ENCODE measurements around the gene PRKRA.
"Not testable (repeated sequence)": the region's sequence is repeated elsewhere in the genome, so short reads cannot be mapped to it uniquely, and the experiment has no call there.

The PRKRA gene

GRCh38 chr2:178478439-178479274 is 27.7 kb upstream of the PRKRA start, which contains the start of gene FKBP7:
FKBP7 (minus strand) TSS chr2:178478600; CDS start chr2:178478499, 101 bp downstream.
- Histone ChIP-seq H3K4me3 (ENCODE audit: low read length) (peak within 1 kb of the TSS; percentile 90), H3K9ac (ENCODE audit: low read length) (peak within 1 kb of the TSS; percentile 84), H3K9me3 (ENCODE audit: control insufficient read depth, low read length) (no peaks in the 10 kb centered on the region), H3K36me3 (ENCODE audit: control insufficient read depth, insufficient read depth, low read length) (no peaks in the 10 kb centered on the region), H3K27me3 (ENCODE audit: control insufficient read depth, insufficient read depth, low read length) (no peaks in the 10 kb centered on the region), H3K4me1 (ENCODE audit: control insufficient read depth, insufficient read depth, low read length) (peaks cover 32% of the 10 kb centered on the region)

- peak overlapping the region; percentile 90 for H3K4me3 ChIP-seq (ENCODE audit: low read length)
- H3K36me3 ChIP-seq (ENCODE audit: control insufficient read depth, insufficient read depth, low read length): no peaks in the 10 kb centered on the region
- peak overlapping the region; percentile 84 for H3K9ac ChIP-seq (ENCODE audit: low read length)
- no peaks in the 10 kb centered on the region for H3K9me3 ChIP-seq (ENCODE audit: control insufficient read depth, low read length)
- no peaks in the 10 kb centered on the region for H3K27me3 ChIP-seq (ENCODE audit: control insufficient read depth, insufficient read depth, low read length)
- H3K4me1 ChIP-seq (ENCODE audit: control insufficient read depth, insufficient read depth, low read length): peaks cover 27% of the 10 kb centered on the region
Measured at GRCh38 chr2:178478130-178478438, 27.1 kb upstream of the PRKRA start.

GRCh38 chr2:178477443-178478129 is 26.6 kb upstream of the PRKRA start:
- Histone ChIP-seq H3K27me3 (ENCODE audit: control insufficient read depth, insufficient read depth, low read length) (no peaks in the 10 kb centered on the region), H3K36me3 (ENCODE audit: control insufficient read depth, insufficient read depth, low read length) (no peaks in the 10 kb centered on the region), H3K4me1 (ENCODE audit: control insufficient read depth, insufficient read depth, low read length) (peaks cover 23% of the 10 kb centered on the region), H3K4me3 (ENCODE audit: low read length) (peak overlapping the region; percentile 90), H3K9me3 (ENCODE audit: control insufficient read depth, low read length) (no peaks in the 10 kb centered on the region), H3K9ac (ENCODE audit: low read length) (peak overlapping the region; percentile 84)

- Histone ChIP-seq H3K4me3 (ENCODE audit: low read length) (no peak overlapping the region), H3K9ac (ENCODE audit: low read length) (no peak overlapping the region), H3K9me3 (ENCODE audit: control insufficient read depth, low read length) (no peaks in the 10 kb centered on the region), H3K4me1 (ENCODE audit: control insufficient read depth, insufficient read depth, low read length) (peaks cover 13% of the 10 kb centered on the region), H3K36me3 (ENCODE audit: control insufficient read depth, insufficient read depth, low read length) (no peaks in the 10 kb centered on the region), H3K27me3 (ENCODE audit: control insufficient read depth, insufficient read depth, low read length) (no peaks in the 10 kb centered on the region)
Measured at GRCh38 chr2:178476477-178476876, 25.5 kb upstream of the PRKRA start.

GRCh38 chr2:178474560-178474959 is 23.6 kb upstream of the PRKRA start:
- Histone ChIP-seq H3K9ac (ENCODE audit: low read length) (no peak overlapping the region), H3K36me3 (ENCODE audit: control insufficient read depth, insufficient read depth, low read length) (no peaks in the 10 kb centered on the region), H3K9me3 (ENCODE audit: control insufficient read depth, low read length) (no peaks in the 10 kb centered on the region), H3K4me3 (ENCODE audit: low read length) (no peak overlapping the region), H3K4me1 (ENCODE audit: control insufficient read depth, insufficient read depth, low read length) (peaks cover 6% of the 10 kb centered on the region), H3K27me3 (ENCODE audit: control insufficient read depth, insufficient read depth, low read length) (no peaks in the 10 kb centered on the region)

- Histone ChIP-seq H3K27me3 (ENCODE audit: control insufficient read depth, insufficient read depth, low read length) (no peaks in the 10 kb centered on the region), H3K4me1 (ENCODE audit: control insufficient read depth, insufficient read depth, low read length) (no peaks in the 10 kb centered on the region), H3K4me3 (ENCODE audit: low read length) (no peak overlapping the region), H3K9ac (ENCODE audit: low read length) (no peak overlapping the region), H3K36me3 (ENCODE audit: control insufficient read depth, insufficient read depth, low read length) (no peaks in the 10 kb centered on the region), H3K9me3 (ENCODE audit: control insufficient read depth, low read length) (no peaks in the 10 kb centered on the region)
Measured at GRCh38 chr2:178473931-178474330, 23.0 kb upstream of the PRKRA start.

- Histone ChIP-seq H3K4me1 (ENCODE audit: control insufficient read depth, insufficient read depth, low read length) (no peaks in the 10 kb centered on the region), H3K27me3 (ENCODE audit: control insufficient read depth, insufficient read depth, low read length) (no peaks in the 10 kb centered on the region), H3K4me3 (ENCODE audit: low read length) (no peak overlapping the region), H3K36me3 (ENCODE audit: control insufficient read depth, insufficient read depth, low read length) (no peaks in the 10 kb centered on the region), H3K9ac (ENCODE audit: low read length) (no peak overlapping the region), H3K9me3 (ENCODE audit: control insufficient read depth, low read length) (no peaks in the 10 kb centered on the region)
Measured at GRCh38 chr2:178473373-178473772, 22.4 kb upstream of the PRKRA start.

GRCh38 chr2:178471313-178471712 is 20.3 kb upstream of the PRKRA start:
- not testable (repeated sequence) for H3K9me3 ChIP-seq (ENCODE audit: control insufficient read depth, low read length); H3K4me3 ChIP-seq (ENCODE audit: low read length); H3K36me3 ChIP-seq (ENCODE audit: control insufficient read depth, insufficient read depth, low read length)

GRCh38 chr2:178469219-178469849 is 18.4 kb upstream of the PRKRA start:
- no peaks in the 10 kb centered on the region for H3K27me3 ChIP-seq (ENCODE audit: control insufficient read depth, insufficient read depth, low read length)
- no peaks in the 10 kb centered on the region for H3K36me3 ChIP-seq (ENCODE audit: control insufficient read depth, insufficient read depth, low read length)
- no peak overlapping the region for H3K9ac ChIP-seq (ENCODE audit: low read length)
- H3K4me1 ChIP-seq (ENCODE audit: control insufficient read depth, insufficient read depth, low read length): no peaks in the 10 kb centered on the region
- no peak overlapping the region for H3K4me3 ChIP-seq (ENCODE audit: low read length)
- H3K9me3 ChIP-seq (ENCODE audit: control insufficient read depth, low read length): no peaks in the 10 kb centered on the region

More at GRCh38 chr2:178471313-178471712, 20.3 kb upstream of the PRKRA start:
- not testable (repeated sequence) for H3K4me1 ChIP-seq (ENCODE audit: control insufficient read depth, insufficient read depth, low read length); H3K9ac ChIP-seq (ENCODE audit: low read length); H3K27me3 ChIP-seq (ENCODE audit: control insufficient read depth, insufficient read depth, low read length)

- H3K4me3 ChIP-seq (ENCODE audit: low read length): no peak overlapping the region
- H3K9ac ChIP-seq (ENCODE audit: low read length): no peak overlapping the region
- H3K4me1 ChIP-seq (ENCODE audit: control insufficient read depth, insufficient read depth, low read length): no peaks in the 10 kb centered on the region
- H3K36me3 ChIP-seq (ENCODE audit: control insufficient read depth, insufficient read depth, low read length): no peaks in the 10 kb centered on the region
- H3K27me3 ChIP-seq (ENCODE audit: control insufficient read depth, insufficient read depth, low read length): no peaks in the 10 kb centered on the region
- no peaks in the 10 kb centered on the region for H3K9me3 ChIP-seq (ENCODE audit: control insufficient read depth, low read length)
Measured at GRCh38 chr2:178457390-178457886, 6.5 kb upstream of the PRKRA start.

GRCh38 chr2:178455947-178456346 is 5.0 kb upstream of the PRKRA start:
- H3K9ac ChIP-seq (ENCODE audit: low read length): no peak overlapping the region
- H3K9me3 ChIP-seq (ENCODE audit: control insufficient read depth, low read length): no peaks in the 10 kb centered on the region
- no peaks in the 10 kb centered on the region for H3K4me1 ChIP-seq (ENCODE audit: control insufficient read depth, insufficient read depth, low read length)
- H3K4me3 ChIP-seq (ENCODE audit: low read length): no peak overlapping the region
- H3K27me3 ChIP-seq (ENCODE audit: control insufficient read depth, insufficient read depth, low read length): no peaks in the 10 kb centered on the region
- H3K36me3 ChIP-seq (ENCODE audit: control insufficient read depth, insufficient read depth, low read length): no peaks in the 10 kb centered on the region

- Histone ChIP-seq H3K9me3 (ENCODE audit: control insufficient read depth, low read length) (no peaks in the 10 kb centered on the region), H3K9ac (ENCODE audit: low read length) (no peak overlapping the region), H3K36me3 (ENCODE audit: control insufficient read depth, insufficient read depth, low read length) (peaks cover 3% of the 10 kb centered on the region), H3K4me1 (ENCODE audit: control insufficient read depth, insufficient read depth, low read length) (peaks cover 12% of the 10 kb centered on the region), H3K27me3 (ENCODE audit: control insufficient read depth, insufficient read depth, low read length) (no peaks in the 10 kb centered on the region), H3K4me3 (ENCODE audit: low read length) (no peak overlapping the region)
Measured at GRCh38 chr2:178452870-178453269, 1.9 kb upstream of the PRKRA start.

Measured in mucosa of stomach (tissue), 1 donor.